Loucy (cell line): ENCODE results near the gene ADGRL3.

Experiments
- H2AFZ ChIP-seq: fragments of 200-600 bp; sonication (generic); 2 replicates; pipeline ENCODE4 v1.6.0; 2016; ENCODE audit warnings: antibody characterized with exemption, mild to moderate bottlenecking, low read length, moderate library complexity
- H3F3A ChIP-seq: fragments of 200-600 bp; 2 replicates; pipeline ENCODE4 v1.6.0; 2016; ENCODE audit warnings: antibody characterized with exemption, low read depth, mild to moderate bottlenecking
- H3K27me3 ChIP-seq: fragments of 200-600 bp; sonication (generic); 2 replicates; pipeline ENCODE4 v1.6.1; 2014; ENCODE audit warnings: low read length, mild to moderate bottlenecking; ENCODE audit not compliant: insufficient read depth, poor library complexity, severe bottlenecking
- H3K36me3 ChIP-seq: fragments of 200-600 bp; sonication (generic); 2 replicates; pipeline ENCODE4 v1.6.1; 2016; ENCODE audit warnings: low read length; ENCODE audit not compliant: insufficient read depth
- H3K4me1 ChIP-seq: fragments of 200-600 bp; sonication (generic); 2 replicates; pipeline ENCODE4 v1.5.1; 2014; ENCODE audit warnings: low read length, mild to moderate bottlenecking; ENCODE audit not compliant: insufficient read depth, poor library complexity, severe bottlenecking
- H3K4me2 ChIP-seq: fragments of 200-600 bp; sonication (generic); 2 replicates; pipeline ENCODE4 v1.6.0; 2014; ENCODE audit warnings: antibody characterized with exemption, low read length, low read depth, mild to moderate bottlenecking; ENCODE audit not compliant: poor library complexity, severe bottlenecking
- H3K4me3 ChIP-seq: fragments of 200-600 bp; sonication (generic); 2 replicates; pipeline ENCODE4 v1.5.1; 2014; ENCODE audit warnings: low read length, mild to moderate bottlenecking, mixed read lengths; ENCODE audit not compliant: poor library complexity, severe bottlenecking
- H3K79me2 ChIP-seq: fragments of 200-600 bp; sonication (generic); 2 replicates; pipeline ENCODE4 v1.6.1; 2014; ENCODE audit warnings: low read length; ENCODE audit not compliant: insufficient read depth
- H3K9ac ChIP-seq: fragments of 200-600 bp; sonication (generic); 2 replicates; pipeline ENCODE4 v1.6.0; 2014; ENCODE audit warnings: mild to moderate bottlenecking, low read depth, low read length, moderate library complexity; ENCODE audit not compliant: poor library complexity, severe bottlenecking
- H3K9me2 ChIP-seq: fragments of 200-600 bp; sonication (generic); replicated peaks from 2 replicates; pipeline ENCODE4 v1.6.1; 2016; ENCODE audit warnings: low read depth, low read length, mixed read lengths
- H3K9me3 ChIP-seq: fragments of 200-600 bp; sonication (generic); 2 replicates; pipeline ENCODE4 v1.6.1; 2014; ENCODE audit warnings: mild to moderate bottlenecking, antibody characterized with exemption, low read length, low read depth; ENCODE audit not compliant: insufficient read depth
- H4K20me1 ChIP-seq: fragments of 200-600 bp; sonication (generic); 2 replicates; pipeline ENCODE4 v1.6.0; 2014; ENCODE audit warnings: antibody characterized with exemption, low read length, mild to moderate bottlenecking; ENCODE audit not compliant: insufficient read depth, poor library complexity, severe bottlenecking
- EZH2phosphoT487 ChIP-seq: fragments of 200-600 bp; IDR thresholded peaks from 2 replicates; pipeline ENCODE4 v1.6.1; 2018; ENCODE audit warnings: antibody characterized with exemption, mild to moderate bottlenecking, moderate library complexity, borderline replicate concordance
- TF ChIP-seq, protein P1 (sequence below): fragments of 200-600 bp; sonication (generic); conservative IDR thresholded peaks from 2 replicates; pipeline ENCODE4 v1.5.1; 2014; ENCODE audit warnings: mild to moderate bottlenecking, antibody characterized with exemption, low read length

ADGRL3 gene

DNA sequence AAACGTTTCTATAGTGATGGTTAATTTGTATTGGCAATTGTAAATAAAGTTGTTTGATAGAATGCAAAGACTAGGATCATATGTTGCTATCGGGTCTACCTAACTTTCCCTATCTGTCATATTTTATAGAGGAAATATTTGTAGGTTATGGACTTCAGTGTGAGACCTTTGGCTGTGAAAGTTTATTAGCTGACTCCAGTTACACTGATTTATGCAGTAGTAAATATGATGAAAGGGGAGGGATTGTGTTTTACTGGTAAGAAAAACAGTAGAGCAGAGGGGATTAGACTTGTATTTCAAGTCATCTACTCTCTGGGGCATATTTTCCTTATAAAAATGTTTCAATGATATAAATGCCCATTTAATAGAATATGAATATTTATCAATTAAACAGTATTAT, 43.8 kb downstream of the ADGRL3 start:
- Histone ChIP-seq H3K4me1 (no peaks in the 10 kb centered on the region), H3K27me3 (no peaks in the 10 kb centered on the region), H3K9me2 (no peaks in the 10 kb centered on the region), H3K79me2 (no peaks in the 10 kb centered on the region), H2AFZ (no peak overlapping the region), H3F3A (no peaks in the 10 kb centered on the region), H3K9ac (no peak overlapping the region), H3K36me3 (no peaks in the 10 kb centered on the region), H3K9me3 (no peaks in the 10 kb centered on the region), H4K20me1 (no peaks in the 10 kb centered on the region), H3K4me3 (no peak overlapping the region), H3K4me2 (no peak overlapping the region)
- TF ChIP-seq, protein P1, sequence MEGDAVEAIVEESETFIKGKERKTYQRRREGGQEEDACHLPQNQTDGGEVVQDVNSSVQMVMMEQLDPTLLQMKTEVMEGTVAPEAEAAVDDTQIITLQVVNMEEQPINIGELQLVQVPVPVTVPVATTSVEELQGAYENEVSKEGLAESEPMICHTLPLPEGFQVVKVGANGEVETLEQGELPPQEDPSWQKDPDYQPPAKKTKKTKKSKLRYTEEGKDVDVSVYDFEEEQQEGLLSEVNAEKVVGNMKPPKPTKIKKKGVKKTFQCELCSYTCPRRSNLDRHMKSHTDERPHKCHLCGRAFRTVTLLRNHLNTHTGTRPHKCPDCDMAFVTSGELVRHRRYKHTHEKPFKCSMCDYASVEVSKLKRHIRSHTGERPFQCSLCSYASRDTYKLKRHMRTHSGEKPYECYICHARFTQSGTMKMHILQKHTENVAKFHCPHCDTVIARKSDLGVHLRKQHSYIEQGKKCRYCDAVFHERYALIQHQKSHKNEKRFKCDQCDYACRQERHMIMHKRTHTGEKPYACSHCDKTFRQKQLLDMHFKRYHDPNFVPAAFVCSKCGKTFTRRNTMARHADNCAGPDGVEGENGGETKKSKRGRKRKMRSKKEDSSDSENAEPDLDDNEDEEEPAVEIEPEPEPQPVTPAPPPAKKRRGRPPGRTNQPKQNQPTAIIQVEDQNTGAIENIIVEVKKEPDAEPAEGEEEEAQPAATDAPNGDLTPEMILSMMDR: no peak
- TF ChIP-seq EZH2phosphoT487: no peak

DNA sequence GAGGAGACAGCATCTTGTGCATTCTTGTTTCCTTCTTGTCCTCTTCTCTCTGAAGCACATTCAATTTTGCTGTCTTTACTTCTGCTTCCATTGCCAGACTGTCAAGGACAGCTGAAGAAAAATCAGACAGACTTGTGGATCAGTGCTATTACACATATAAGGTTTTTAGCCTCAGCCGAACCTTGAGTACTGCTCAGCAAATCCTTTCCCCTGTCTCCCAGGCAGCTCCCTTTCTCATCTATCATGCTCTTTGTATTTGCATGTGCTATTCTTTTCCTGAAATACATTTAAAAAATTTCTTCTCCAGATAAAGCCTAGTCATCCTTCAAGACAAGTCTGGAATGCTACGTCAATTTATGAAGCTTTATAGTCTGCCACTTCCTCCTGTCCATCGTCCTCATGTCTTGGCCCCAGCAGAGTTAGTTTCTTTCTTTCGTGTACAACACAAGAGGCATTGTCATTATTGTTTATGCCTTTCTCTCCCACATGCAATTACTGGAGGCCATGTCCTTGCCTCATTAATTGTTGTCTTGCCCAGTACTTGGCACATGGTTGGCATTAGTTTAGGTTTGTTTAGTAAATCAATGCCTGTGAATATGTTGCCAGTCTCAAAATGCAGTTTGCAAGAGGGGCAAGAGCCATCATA, 45.1 kb downstream of the ADGRL3 start:
- H3K27me3 ChIP-seq: no peaks in the 10 kb centered on the region
- H3K9me3 ChIP-seq: no peaks in the 10 kb centered on the region
- H3K79me2 ChIP-seq: no peaks in the 10 kb centered on the region
- no peak overlapping the region for H3K4me2 ChIP-seq
- no peak overlapping the region for H3K4me3 ChIP-seq
- no peaks in the 10 kb centered on the region for H3K9me2 ChIP-seq
- H4K20me1 ChIP-seq: no peaks in the 10 kb centered on the region
- H3K4me1 ChIP-seq: no peaks in the 10 kb centered on the region
- no peak overlapping the region for H2AFZ ChIP-seq
- H3K36me3 ChIP-seq: no peaks in the 10 kb centered on the region
- no peaks in the 10 kb centered on the region for H3F3A ChIP-seq
- TF ChIP-seq EZH2phosphoT487: no peak
- TF ChIP-seq, protein P1: no peak
- H3K9ac ChIP-seq: no peak overlapping the region

DNA sequence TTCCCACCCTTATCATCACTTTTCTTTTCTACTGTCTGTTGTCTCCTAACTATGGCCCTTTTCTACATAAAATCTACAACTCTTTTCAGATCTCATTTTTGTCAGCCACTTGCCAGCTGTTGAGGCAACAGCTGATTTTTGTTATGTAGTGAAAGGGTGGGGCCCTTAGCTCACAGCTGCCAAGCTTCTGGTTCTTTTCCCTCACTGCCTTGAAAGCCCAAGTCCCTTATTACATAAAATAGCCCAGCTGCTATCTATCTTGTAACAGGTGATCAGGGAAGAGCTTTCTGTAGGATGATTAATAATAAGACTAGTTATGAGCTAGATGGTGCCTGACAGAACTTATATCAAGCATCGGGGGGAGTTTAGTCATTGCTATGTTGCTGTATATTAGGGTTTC, 45.9 kb downstream of the ADGRL3 start:
- H3K9ac ChIP-seq: no peak overlapping the region
- H3K27me3 ChIP-seq: no peaks in the 10 kb centered on the region
- H3F3A ChIP-seq: no peaks in the 10 kb centered on the region
- no peak overlapping the region for H3K4me2 ChIP-seq
- TF ChIP-seq, protein P1: no peak
- TF ChIP-seq EZH2phosphoT487: no peak
- H3K9me2 ChIP-seq: no peaks in the 10 kb centered on the region
- H2AFZ ChIP-seq: no peak overlapping the region
- H3K9me3 ChIP-seq: no peaks in the 10 kb centered on the region
- no peaks in the 10 kb centered on the region for H3K4me1 ChIP-seq
- no peaks in the 10 kb centered on the region for H4K20me1 ChIP-seq
- no peak overlapping the region for H3K4me3 ChIP-seq
- no peaks in the 10 kb centered on the region for H3K79me2 ChIP-seq
- no peaks in the 10 kb centered on the region for H3K36me3 ChIP-seq
